Fibroblast of the aortic adventitia (primary cell): ENCODE results near the gene PHLDB2. TPM values are rescaled to one million over a fixed set of nuclear protein-coding genes. Genes with fewer than 3 reads are reported as not detected.

ENCODE experiments used
- DNase-seq: peaks from one replicate; pipeline ENCODE4 v3.0.0-alpha.2; 2010; ENCODE audit warnings: low read depth
- H3K4me3 ChIP-seq: 2 replicates; pipeline ENCODE4 v1.5.1; 2011; ENCODE audit warnings: low read depth, mild to moderate bottlenecking, control low read depth, low read length, moderate library complexity
- CTCF ChIP-seq: IDR thresholded peaks from 2 replicates; pipeline ENCODE4 v1.5.1; 2011; ENCODE audit warnings: mild to moderate bottlenecking, low read length, control low read depth, inconsistent platforms; ENCODE audit not compliant: insufficient read depth
- total RNA-seq: library from RNA; depleted of rRNA; stranded (reverse); fragments of >200 nt; gene quantifications from 2 replicates; pipeline ENCODE4 v1.2.3, GENCODE V29; 2012; ENCODE audit warnings: low replicate concordance

The PHLDB2 gene
- total RNA-seq, 1 donor, result 79.2 TPM

GRCh38 chr3:111904376-111905241, 45.5 kb downstream of the PHLDB2 start:
- DNase-seq, result peak; percentile 97
- H3K4me3 ChIP-seq, result no peak overlapping the region
- peak; percentile 43 for TF ChIP-seq CTCF

- no peak for TF ChIP-seq CTCF
- DNase-seq, result no peak
- no peak overlapping the region for H3K4me3 ChIP-seq
These were observed 47.6 kb downstream of the PHLDB2 start for GRCh38 chr3:111906656-111907055.

- TF ChIP-seq CTCF, result no peak
- no peak for DNase-seq
These were observed 48.1 kb downstream of the PHLDB2 start for GRCh38 chr3:111907151-111907550.

GRCh38 chr3:111910806-111911205, 51.7 kb downstream of the PHLDB2 start:
- DNase-seq, result peak; percentile 94
- no peak overlapping the region for H3K4me3 ChIP-seq
- no peak for TF ChIP-seq CTCF

More at GRCh38 chr3:111907151-111907550, 48.1 kb downstream of the PHLDB2 start:
- H3K4me3 ChIP-seq, result no peak overlapping the region

- no peak overlapping the region for H3K4me3 ChIP-seq
- no peak for DNase-seq
- TF ChIP-seq CTCF, result no peak
These were observed 52.4 kb downstream of the PHLDB2 start for GRCh38 chr3:111911446-111911845.

- DNase-seq, result no peak
- H3K4me3 ChIP-seq, result no peak overlapping the region
- no peak for TF ChIP-seq CTCF
These were observed 54.2 kb downstream of the PHLDB2 start for GRCh38 chr3:111913163-111913763.
